GM20000 (cell line): ENCODE measurements around the gene ROR1.

Experiments used
- DNase-seq: peaks from one replicate; pipeline ENCODE4 v3.0.0; 2012; ENCODE audit warnings: low spot score
- TF ChIP-seq, protein P1 (sequence below): IDR thresholded peaks from 2 replicates; pipeline ENCODE4 v1.5.1; 2012; ENCODE audit warnings: mild to moderate bottlenecking, control low read depth; ENCODE audit errors: extremely low read depth, missing control alignments

Gene ROR1

DNA sequence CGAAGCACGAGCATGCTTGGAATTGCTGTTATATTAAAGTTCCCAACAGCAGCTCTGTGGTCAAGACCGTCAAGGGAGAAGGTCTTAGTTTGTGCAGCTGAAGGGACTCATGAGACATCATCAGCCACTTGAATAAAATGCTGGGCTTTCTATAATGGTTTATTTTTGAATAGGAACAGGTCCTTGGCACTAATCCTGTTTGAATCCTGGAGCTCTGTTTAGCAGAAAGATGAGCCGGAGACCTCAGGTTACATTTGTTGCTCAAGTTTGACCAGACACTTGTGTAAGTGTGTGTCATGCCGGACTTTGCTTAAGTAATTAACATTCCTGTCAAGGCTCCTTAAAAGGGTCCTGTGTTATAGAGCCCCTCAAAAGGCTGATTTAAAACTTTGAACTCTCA is 186.5 kb downstream of the ROR1 start:
- DNase-seq, result no peak
- TF ChIP-seq, protein P1, sequence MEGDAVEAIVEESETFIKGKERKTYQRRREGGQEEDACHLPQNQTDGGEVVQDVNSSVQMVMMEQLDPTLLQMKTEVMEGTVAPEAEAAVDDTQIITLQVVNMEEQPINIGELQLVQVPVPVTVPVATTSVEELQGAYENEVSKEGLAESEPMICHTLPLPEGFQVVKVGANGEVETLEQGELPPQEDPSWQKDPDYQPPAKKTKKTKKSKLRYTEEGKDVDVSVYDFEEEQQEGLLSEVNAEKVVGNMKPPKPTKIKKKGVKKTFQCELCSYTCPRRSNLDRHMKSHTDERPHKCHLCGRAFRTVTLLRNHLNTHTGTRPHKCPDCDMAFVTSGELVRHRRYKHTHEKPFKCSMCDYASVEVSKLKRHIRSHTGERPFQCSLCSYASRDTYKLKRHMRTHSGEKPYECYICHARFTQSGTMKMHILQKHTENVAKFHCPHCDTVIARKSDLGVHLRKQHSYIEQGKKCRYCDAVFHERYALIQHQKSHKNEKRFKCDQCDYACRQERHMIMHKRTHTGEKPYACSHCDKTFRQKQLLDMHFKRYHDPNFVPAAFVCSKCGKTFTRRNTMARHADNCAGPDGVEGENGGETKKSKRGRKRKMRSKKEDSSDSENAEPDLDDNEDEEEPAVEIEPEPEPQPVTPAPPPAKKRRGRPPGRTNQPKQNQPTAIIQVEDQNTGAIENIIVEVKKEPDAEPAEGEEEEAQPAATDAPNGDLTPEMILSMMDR, result no peak

DNA sequence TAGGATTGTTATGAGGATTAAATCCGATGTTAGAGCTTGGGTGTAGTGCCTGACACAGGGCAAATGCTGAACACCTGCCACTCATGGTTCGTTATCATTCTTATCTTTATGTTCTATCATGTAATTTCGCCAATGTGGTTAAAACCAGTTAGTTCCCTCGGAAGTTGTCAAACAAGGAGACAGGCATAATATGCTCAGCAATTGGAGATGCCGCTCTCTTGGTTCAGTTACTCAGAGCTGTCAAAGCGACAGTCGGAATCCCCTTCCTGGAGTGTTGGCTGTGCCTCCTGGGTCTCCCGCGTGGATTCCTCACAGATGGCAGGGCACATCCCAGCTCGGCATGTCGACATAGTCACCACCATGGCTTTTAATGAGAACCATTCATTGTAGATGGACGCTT is 192.2 kb downstream of the ROR1 start:
- TF ChIP-seq, protein P1, result no peak
- DNase-seq, result no peak

- no peak for DNase-seq
- TF ChIP-seq, protein P1, result no peak
Measured at GRCh38 chr1:63967901-63968300, 194.1 kb downstream of the ROR1 start.

- DNase-seq, result no peak
- TF ChIP-seq, protein P1, result no peak
Measured at GRCh38 chr1:63968663-63969440, 195.0 kb downstream of the ROR1 start.

GRCh38 chr1:63969441-63969901 is 195.7 kb downstream of the ROR1 start:
- TF ChIP-seq, protein P1, result no peak
- no peak for DNase-seq

DNA sequence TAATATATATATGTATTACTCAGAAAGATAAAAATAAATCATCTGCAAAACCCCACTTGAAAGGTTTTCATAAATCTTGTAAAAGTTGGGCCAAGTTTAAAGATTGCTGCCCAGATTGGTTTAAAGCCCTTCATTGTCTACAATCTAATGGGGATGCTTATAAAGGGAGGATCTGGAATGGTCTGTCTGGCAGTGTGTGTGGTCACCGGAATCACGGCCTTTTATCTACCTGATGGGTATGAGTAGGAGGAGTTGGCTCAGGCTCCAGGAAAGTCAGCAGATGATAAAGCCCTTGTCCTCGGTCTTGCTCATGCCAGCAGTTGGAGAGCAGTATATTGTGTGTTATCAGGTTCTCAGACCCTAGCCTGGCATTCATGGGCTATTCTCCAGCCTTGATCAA is 197.7 kb downstream of the ROR1 start:
- DNase-seq, result no peak
- TF ChIP-seq, protein P1, result no peak

- TF ChIP-seq, protein P1, result no peak
- no peak for DNase-seq
Measured at GRCh38 chr1:63973005-63973419, 199.2 kb downstream of the ROR1 start.
